Measurements from ENCODE around the gene C1QTNF8. TPM values are rescaled to one million over a fixed set of nuclear protein-coding genes. Genes with fewer than 3 reads are reported as not detected.

Gene C1QTNF8
- total RNA-seq, 1 donor, result not detected

DNA sequence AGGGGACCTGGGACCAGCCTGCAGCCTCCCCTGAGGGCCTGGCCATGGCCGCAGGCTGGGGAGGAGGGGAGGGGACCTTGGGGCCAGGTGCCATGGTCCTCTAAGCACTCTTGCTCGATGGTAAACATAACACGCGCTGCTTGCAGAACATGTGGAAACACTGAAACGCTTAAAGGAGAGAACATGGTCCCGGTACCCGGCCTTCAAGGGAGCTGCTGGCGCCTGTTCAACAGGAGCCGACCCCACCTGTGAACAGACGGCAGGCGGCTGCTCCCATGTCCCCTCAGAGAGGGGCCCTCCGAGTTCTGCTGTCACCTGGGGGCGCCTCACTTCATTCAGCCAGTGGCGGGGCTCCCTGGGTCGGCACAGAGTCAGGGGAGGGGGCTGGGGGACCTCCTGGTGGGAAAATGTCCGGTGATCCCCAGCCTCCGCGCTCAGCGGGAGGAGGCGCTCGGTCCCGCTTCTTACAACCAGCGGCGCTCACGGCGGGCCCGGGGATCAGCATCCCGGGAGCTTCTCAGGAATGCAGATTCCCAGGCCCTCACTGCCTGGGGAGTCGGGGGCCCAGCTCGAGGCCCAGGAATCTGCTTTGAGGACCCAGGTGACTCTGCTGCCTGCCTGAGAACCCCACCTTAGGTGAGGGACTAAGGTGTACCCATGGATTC lies 24.4 kb downstream of the C1QTNF8 start:
- TF ChIP-seq, protein P1, sequence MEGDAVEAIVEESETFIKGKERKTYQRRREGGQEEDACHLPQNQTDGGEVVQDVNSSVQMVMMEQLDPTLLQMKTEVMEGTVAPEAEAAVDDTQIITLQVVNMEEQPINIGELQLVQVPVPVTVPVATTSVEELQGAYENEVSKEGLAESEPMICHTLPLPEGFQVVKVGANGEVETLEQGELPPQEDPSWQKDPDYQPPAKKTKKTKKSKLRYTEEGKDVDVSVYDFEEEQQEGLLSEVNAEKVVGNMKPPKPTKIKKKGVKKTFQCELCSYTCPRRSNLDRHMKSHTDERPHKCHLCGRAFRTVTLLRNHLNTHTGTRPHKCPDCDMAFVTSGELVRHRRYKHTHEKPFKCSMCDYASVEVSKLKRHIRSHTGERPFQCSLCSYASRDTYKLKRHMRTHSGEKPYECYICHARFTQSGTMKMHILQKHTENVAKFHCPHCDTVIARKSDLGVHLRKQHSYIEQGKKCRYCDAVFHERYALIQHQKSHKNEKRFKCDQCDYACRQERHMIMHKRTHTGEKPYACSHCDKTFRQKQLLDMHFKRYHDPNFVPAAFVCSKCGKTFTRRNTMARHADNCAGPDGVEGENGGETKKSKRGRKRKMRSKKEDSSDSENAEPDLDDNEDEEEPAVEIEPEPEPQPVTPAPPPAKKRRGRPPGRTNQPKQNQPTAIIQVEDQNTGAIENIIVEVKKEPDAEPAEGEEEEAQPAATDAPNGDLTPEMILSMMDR (IDR thresholded peaks at IDR 0.05; ENCODE audit: insufficient read depth, low read depth, low read length), result no peak
- DNase-seq (ENCODE audit: low read depth), result no peak
- H3K4me3 ChIP-seq (ENCODE audit: low read depth, low read length), result no peak overlapping the region

DNA sequence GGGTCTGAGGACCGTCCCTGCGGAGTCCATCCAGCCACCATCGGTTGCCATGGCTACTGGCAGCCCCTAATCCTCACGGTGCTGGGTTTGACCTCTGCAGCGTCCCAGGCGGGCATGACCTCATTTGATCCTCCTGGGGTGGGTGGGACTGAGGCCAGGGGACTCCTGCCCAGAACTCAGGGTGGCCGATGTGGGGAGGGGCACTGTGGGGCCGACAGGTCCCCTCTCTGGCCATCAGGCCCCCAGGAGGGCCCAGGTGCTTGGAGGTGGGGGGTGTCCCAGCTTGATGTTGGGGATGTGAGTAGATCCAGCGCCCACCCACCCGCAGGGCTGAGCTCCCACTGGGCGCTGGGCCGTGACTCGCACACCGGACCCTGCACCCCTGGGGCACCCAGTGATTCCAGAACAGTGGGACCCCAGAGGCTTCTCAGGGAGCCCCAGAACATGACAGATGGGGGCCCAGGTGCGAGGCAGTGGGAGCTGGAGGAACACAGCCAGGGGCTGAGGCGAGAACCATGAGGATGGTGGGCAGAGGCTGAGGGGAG lies 25.1 kb downstream of the C1QTNF8 start:
- H3K4me3 ChIP-seq (ENCODE audit: low read depth, low read length), result no peak overlapping the region
- no peak for DNase-seq (ENCODE audit: low read depth)
- TF ChIP-seq, protein P1 (IDR thresholded peaks at IDR 0.05; ENCODE audit: insufficient read depth, low read depth, low read length), result no peak

DNA sequence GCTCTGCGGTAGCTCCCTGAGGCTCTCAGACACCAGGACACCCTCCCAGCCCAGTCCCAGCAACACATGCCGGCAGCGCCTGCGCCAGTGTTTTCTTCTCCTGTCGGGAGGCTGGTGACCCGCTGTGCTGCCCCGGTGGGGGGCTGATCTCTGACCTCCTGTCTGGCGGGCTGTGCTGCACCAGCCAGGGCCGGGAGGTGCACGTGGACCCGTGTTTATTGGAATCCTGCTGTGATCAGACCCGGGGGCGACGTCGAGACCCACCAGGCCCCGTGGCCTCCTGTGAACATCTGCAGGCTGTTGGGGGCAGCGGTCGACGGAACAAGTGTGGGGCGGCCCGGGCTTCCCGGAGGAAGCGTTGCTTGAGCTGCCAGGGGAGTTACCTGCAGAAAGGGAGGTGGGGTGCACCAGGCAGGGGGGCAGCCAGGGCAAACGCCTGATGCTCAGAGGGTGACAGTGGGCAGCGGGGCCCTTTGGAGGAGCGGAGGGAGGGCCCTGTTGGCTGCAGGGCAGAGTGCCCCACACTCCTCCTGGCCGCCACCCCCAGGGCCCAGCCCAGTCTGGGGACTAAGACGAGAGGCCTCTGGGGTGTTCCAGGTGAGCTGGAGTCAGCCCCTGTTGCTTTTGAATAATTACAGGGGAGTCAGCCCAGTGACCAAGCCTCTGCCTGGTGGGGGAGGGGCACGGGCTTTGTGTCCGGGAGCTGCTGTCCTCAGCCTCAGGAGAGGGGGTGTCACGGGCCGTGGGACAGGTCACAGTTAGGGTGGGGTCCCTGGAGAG lies 25.8 kb downstream of the C1QTNF8 start:
- no peak overlapping the region for H3K4me3 ChIP-seq (ENCODE audit: low read depth, low read length)
- DNase-seq (ENCODE audit: low read depth), result no peak
- TF ChIP-seq, protein P1 (IDR thresholded peaks at IDR 0.05; ENCODE audit: insufficient read depth, low read depth, low read length), result no peak

DNA sequence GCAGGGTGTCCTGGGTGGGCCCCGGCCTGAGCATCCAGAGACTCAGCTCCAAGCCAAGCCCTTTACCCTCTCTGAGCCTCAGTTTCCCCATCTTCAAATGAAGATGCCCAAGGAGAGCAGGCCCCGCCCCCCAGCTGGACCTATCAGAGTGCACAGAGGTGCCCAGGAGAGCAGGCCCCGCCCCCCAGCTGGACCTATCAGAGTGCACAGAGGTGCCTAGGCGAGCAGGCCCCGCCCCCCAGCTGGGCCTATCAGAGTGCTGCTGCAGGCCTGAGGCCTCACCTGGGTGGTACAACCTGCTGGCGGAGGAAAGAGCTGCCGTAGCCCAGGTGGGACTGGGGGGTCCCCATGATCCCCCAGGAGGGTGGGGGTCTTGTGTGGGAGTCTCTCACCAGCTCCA lies 26.9 kb downstream of the C1QTNF8 start:
- TF ChIP-seq, protein P1 (IDR thresholded peaks at IDR 0.05; ENCODE audit: insufficient read depth, low read depth, low read length), result no peak
- no peak overlapping the region for H3K4me3 ChIP-seq (ENCODE audit: low read depth, low read length)

DNA sequence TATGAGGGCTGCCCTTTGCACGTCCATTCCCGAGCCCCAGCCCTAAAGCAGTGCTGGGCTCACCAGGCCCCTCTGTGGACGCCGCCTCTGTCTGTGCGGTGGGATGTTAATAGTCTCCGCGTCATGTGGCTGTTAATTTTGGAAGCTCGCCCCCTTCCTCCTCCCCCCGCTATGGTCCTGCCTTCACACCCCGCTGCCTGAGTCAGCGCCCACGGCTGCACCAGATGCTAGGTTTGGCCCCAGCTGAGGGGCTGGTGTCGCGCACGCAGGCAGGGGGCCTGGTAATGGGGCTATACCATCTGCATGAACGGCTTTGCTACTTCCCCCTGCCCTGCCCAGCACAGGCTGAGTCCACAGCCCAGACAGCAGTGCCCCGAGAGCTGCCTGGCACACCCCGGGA lies 27.6 kb downstream of the C1QTNF8 start:
- DNase-seq (ENCODE audit: low read depth), result no peak
- TF ChIP-seq, protein P1 (IDR thresholded peaks at IDR 0.05; ENCODE audit: insufficient read depth, low read depth, low read length), result no peak
- H3K4me3 ChIP-seq (ENCODE audit: low read depth, low read length), result no peak overlapping the region

More for the DNA sequence above, 26.9 kb downstream of the C1QTNF8 start:
- no peak for DNase-seq (ENCODE audit: low read depth)

DNA sequence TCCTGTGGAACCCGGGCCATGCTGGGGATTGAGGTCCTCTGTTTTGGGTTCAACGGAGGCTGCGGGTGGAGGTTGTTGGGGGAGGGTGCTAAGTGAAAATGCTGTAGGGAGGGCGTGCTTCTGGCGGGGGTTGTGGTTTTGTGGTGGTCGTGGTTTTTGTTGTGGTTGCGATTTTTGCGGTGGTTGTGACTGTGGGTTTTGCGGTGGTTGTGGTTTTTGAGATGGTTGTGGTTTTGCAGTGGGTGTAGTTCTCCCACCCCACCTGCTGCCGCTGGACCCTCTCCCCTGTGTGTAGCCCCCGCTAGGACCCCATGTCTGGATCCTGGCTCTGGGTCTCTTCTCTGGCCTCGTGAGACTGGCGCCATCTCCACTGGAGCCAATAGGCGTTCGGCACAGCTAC lies 28.4 kb downstream of the C1QTNF8 start:
- no peak for DNase-seq (ENCODE audit: low read depth)
- H3K4me3 ChIP-seq (ENCODE audit: low read depth, low read length), result no peak overlapping the region
- TF ChIP-seq, protein P1 (IDR thresholded peaks at IDR 0.05; ENCODE audit: insufficient read depth, low read depth, low read length), result no peak
